HL-60/S4 treated with retinoic acid at 250 ng/mL for 4 days and 3 days (cell line): ENCODE data around the gene FOXN4.

Source experiments
- in situ Hi-C: fragments of 300-500 bp; cut with MboI; formaldehyde crosslinking; loops from 2 replicates; pipeline ENCODE4 v1.7.0; 2022; ENCODE audit warnings: low sequenced_read_pairs

Gene FOXN4

DNA sequence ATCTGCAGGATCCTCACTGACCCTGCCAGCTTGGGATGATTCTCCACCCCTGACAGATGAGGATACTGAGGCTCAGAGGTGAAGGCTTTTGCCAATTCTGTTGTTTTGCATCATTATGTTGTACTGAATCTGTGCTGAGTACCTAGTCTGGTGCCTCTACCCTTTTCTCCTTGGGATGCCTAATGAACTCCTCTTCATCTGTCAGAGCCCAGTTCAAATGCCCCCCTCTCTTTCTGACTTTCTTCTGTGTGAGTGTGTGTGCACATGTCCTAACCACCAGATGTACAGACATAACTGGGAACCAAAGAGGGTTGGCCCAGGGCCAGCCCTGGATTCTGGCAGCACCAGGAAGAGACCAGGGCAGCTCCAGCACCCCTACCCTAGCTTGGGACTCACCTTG is 22.8 kb downstream of the FOXN4 start:
- in situ Hi-C loops, result no loop called here

DNA sequence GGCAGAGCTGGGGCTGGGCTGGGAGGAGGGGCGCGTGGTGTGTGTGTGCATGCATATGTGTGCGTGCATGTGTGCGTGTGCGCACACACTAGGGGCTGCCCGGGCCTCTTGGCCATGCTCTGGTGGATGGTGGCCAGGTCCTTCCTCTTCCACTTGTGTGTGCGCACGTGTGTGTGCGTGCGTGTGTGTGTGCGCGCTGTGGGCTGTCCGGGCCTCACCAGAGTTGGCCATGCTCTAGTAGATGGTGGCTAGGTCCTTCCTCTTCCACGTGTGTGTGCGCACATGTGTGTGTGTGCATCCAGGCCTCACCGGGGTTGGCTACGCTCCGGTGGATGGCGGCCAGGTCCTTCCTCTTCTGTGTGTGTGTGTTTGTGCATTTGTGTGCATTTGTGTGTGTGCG is 24.7 kb downstream of the FOXN4 start:
- in situ Hi-C loops, result no loop called here

DNA sequence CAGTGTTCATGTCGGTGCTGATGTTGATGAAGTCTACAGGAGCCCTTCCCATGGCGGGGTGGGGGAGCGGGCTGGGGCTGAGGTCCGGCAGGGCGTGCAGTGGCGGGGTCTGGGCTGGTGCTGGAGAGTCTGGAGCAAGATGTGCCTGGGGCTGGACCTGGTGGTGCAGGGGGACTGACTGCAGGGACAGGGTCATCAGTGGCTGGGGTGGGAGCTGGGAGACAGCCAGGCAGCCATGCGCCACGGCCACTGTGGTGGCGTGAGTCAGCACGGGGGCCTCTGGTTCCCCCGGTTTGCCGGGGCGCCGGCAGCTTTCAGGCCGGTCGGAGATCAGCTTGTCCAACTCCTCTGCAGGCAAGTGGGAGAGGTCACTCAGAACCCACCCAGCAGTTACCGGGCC is 27.6 kb downstream of the FOXN4 start:
- in situ Hi-C loops, result no loop called here

DNA sequence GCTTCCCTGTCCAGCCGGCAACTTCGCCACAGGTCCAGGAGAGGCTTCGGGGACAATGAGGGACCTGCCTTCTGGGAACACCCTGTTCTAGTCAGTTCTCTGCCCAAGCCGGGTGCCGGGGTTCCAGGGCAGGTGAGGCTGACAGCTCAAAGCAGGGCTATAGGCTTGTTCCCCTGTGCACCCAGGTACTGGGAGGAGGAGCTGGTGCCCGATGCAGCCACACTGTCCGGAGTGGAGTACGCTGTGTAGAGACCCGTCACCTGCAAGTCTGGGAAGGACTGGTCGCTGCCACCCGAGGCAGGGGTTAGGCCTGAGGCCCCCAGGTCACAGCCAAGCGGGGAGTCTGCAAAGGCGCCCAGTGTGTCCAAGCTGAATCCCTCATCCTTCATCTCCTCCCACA is 29.6 kb downstream of the FOXN4 start:
- in situ Hi-C loops, result no loop called here

DNA sequence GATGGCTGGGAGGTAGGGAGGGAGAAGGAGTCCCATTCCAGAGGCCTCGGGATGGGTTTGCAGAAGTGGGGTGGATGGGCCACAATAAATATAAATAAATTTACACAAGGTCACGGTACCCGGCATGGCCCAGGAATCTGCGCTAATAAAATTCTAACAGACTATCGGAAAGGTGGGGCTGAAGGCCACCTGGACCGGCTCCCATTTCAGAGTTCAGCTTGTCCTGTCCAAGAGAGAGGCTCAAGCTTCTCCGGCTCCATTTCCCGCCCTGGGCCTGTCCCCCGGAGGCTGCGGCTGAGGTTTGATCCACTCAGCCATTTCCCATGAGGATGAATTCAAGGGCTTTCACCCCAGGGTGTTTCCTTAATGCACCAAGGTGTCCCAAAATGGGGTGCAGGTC is 30.2 kb downstream of the FOXN4 start:
- in situ Hi-C loops, result no loop called here

DNA sequence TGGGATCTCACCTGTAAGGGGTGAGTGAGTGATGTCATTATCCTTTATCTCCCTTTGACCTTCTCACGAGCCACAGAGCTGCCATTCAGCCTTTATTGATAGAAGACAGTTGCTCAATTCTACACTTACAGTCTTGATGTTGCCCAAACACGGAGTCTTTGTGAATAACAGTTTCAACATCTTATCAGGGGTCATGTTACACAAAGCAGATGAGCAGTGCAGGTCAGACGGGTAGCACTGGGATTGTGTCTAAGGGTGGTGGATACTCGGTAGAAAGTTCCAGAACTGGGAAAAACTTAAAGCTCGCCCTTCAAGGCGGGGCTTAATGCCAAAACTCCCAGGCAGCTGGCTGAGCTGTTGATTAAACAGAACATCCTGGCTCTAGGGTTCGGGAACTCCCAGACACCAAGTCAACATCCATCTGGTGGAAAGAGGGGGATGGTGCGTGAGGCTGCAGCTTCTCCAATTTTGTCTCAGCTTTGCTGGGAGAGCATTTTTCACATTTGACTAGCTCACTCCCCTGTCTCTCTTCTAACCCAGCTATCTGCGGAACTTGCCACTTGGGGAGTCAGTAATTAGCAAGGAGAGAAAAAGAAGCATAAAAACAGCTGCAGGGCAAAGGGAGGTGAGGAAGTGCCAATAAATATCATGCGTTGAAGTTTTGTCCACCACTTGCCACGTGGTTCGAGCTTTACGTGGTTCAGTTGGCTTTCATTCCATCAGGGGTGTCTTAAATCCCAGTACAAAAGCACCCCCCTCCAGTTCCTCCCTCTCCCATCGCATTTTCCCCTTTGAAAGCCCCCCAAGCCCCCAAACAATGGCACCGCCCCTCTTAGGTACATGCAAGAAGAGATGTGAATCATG is 31.0 kb downstream of the FOXN4 start:
- in situ Hi-C loops, result no loop called here

- in situ Hi-C loops, result no loop called here
Observed at GRCh38 chr12:109277255-109277898, 31.7 kb downstream of the FOXN4 start.

- in situ Hi-C loops, result no loop called here
Observed at GRCh38 chr12:109276160-109276559, 32.9 kb downstream of the FOXN4 start.

DNA sequence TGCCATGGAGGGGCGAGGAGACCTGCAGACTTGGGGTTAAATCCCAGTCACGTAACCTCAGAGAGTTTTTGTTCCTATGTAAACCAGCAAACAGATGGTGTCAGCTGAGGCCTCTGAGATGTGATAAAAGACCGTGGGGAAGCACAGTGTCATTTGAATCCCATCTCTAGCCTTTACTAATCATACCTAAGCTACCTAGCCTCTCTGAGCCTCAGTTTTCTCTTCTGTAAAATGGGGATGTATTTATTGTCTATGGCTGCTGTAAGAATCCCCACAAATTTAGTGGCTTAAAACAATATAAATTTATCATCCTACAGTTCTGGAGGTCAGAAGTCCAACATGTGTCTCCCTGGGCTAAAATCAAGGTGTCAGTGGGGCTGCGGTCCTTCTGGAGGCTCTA is 33.9 kb downstream of the FOXN4 start:
- in situ Hi-C loops, result no loop called here

DNA sequence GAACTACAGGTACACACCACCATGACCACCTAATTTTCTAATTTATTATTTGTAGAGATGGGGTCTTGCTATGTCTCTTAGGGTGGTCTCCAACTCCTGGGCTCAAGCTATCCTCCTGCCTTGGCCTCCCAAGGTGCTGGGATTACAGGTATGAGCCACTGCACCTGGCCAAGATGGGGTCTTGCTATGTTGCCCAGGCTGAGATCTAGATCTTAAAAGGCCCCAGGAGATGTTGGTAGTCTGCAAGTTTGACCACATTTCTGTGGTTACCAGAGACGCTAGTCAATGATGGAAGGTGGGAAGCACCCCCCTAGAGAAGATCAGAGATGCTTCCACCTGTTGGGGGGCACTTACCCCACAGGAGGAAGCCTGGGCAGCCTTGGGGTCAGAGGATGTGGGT is 34.7 kb downstream of the FOXN4 start:
- in situ Hi-C loops, result no loop called here

DNA sequence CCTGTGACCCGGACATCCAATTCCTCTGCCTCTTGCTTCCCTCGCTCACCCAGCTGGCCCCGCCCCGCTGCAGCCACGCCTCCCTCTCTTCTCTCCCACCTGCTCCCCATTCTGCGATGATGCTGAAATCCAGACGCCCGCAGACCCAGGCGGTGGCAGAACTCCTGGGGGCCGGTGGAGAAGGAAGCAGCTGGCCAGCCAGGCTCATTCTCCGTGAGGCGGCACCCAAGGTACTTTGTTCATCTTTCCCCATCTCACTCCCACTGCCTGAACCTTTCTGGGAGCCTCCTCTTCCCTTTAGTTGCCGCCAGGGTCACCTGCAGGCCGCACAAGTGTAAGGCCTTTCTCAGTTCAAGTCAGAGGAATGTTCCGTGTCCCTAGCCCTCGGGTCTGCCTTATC is 35.7 kb downstream of the FOXN4 start:
- in situ Hi-C loops, result no loop called here

GRCh38 chr12:109271418-109271817 is 37.7 kb downstream of the FOXN4 start:
- in situ Hi-C loops, result no loop called here

- in situ Hi-C loops, result no loop called here
Observed at GRCh38 chr12:109270494-109270893, 38.6 kb downstream of the FOXN4 start.

DNA sequence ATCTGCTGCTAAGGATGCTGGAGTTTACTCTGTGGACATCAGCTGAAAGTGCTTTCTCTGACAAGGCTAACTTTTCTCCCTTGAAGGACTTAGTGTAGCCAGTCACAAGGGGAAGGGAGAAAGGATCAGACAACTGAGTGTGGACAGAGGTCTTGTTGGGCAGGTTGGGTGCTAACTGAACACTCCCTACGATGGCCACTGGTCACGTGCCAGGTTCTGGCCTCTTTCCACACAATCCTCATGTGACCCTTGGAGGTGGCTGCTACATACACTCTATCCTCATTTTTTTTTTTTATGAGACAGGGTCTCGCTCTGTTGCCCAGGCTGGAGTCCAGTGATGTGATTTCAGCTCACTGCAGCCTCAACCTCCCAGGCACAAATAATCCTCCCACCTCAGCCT is 39.7 kb downstream of the FOXN4 start:
- in situ Hi-C loops, result loop anchor here (10.0 kb wide), 1 partner anchor 115 kb away; no protein-coding TSS in a partner anchor

DNA sequence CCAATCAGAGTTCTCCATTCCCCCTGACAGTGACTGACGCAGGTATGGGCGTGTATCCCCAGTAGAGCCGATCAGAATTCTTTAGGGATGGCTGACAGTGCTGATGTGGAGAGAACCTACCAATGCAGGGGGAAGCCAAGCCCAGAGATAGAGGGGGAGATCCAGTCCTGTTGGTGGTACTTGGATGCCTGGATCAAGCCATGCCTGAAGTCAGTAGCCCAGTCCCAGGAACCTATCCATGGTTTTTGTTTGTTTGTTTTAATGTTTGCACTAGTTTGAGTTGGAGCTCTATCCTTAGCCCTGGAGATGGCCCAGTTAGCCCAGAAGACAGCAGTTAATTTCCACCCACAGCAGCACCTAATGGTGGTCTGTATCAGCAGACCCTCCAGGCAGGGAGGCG is 40.2 kb downstream of the FOXN4 start:
- in situ Hi-C loops, result loop anchor here (10.0 kb wide), 1 partner anchor 116 kb away; no protein-coding TSS in a partner anchor

DNA sequence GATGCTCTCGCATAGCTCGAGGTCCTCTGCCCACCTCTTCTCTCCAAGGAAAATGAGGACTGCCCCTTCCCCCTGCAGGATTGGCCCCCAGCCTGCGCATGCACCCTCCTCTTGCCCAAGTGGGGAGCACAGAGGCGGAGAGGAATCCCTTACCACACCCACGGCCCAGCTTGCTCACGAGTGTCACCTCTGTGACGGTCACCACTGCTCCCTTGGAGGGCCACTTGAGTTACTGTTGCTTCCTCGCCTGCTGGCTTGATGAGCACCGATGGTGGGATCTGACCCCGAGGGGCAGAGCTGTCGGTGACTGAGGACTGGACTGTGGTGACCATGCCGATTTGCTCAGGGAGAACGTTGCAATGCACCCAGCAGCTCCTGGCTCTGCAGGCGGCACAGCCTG is 41.7 kb downstream of the FOXN4 start:
- in situ Hi-C loops, result loop anchor here (10.0 kb wide), 1 partner anchor 117 kb away; no protein-coding TSS in a partner anchor

DNA sequence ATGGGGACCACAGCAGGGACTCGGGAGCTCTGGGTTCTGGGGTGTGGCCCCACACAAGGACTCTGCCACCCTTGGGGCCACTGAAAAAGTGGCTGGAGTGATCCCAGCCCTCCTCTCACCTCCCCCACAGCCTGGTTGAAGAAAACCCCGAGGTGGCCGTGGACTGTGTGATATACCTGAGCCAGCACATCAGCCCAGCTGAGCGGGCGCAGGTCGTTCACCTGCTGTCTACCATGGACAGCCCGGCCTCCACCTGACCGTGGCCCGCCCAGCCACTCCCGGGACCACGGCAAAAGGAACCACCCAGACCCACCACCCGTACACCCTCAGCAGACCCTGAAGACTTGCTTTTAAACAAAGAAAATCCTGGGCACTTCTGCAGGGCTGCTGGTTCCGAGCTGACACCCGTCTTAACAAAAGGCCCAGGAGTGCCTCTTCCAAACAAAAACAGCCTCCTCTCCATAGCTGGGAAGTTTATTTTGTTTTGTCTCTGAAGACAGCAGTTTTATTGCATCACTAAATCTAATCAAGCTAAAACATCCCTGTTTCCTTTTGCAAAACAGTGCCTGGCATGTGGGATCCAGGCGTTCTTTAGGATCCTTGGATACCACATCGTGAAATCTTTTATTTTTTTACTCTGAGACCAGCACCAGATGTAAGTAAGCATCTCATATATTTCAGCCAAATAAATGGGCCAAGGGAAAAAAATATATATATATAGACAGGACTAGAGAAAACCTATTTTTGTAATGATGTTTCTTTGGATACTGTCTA is 42.8 kb downstream of the FOXN4 start:
- in situ Hi-C loops, result loop anchor here (10.0 kb wide), 1 partner anchor 119 kb away; no protein-coding TSS in a partner anchor

- in situ Hi-C loops, result loop anchor here (10.0 kb wide), 1 partner anchor 120 kb away; no protein-coding TSS in a partner anchor
Observed at GRCh38 chr12:109264943-109265650, 44.0 kb downstream of the FOXN4 start.

DNA sequence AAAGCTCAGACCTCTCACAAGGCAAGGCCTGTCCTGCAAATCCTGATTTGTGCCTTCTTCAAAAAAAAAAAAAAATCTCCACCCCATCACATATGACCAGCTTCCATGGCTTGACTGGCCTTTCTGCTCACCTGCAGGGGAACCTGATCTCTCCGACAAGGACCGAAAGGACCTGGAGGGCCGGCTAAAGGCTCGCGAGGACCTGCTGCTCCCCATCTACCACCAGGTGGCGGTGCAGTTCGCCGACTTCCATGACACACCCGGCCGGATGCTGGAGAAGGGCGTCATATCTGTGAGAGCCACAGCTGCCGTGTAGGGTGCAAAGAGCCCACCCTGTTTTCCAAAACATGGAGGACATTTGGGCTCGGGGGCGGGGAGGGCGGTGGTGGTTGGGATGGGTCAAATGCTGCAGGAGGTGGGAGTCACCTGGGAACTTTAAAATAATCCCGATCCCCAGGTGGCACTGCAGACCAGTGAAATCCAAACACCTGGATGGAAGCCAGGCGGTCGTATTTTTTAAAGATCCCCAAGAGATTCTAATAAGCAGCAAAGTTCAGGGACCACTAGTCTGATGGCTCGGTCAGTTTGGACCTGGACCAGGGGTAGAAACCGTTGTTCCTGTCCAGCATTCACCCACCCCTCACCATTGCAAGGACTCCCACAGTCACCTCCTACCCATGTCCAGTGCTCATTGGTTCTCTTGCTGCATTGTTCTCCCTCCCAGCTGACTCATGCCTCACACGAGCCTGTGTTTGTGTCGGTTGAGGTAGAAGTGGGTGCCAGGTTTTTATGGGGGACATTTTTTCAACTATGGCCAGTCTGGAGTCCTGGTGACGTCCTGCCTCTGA is 44.8 kb downstream of the FOXN4 start:
- in situ Hi-C loops, result loop anchor here (10.0 kb wide), 1 partner anchor 120 kb away; no protein-coding TSS in a partner anchor

DNA sequence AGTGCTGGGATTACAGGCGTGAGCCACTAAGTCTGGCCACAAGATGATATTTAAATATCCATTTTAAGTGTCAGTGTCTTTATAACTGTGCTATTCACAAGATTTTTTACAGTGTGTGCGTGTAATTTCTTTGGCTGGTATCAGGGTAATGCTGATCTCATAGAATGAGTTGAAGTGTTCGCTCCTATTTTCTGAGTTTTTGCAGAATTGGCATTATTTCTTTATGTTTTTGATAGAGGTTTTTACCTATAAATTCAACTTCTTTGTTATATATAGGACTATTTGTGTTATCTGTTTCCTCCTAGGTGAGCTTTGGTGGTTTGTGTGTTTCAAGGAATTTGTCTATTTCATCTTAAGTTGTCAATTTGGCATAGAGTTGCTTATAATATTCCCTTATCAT is 45.6 kb downstream of the FOXN4 start:
- in situ Hi-C loops, result loop anchor here (10.0 kb wide), 1 partner anchor 121 kb away; no protein-coding TSS in a partner anchor
